ENCODE data around the gene ARNT2.

- no peak for TF ChIP-seq POLR2AphosphoS5 (IDR thresholded peaks at IDR 0.05)
- no peak for TF ChIP-seq CTCF (IDR thresholded peaks at IDR 0.05)
- TF ChIP-seq EP300 (IDR thresholded peaks at IDR 0.05): no peak
Observed at GRCh38 chr15:80608688-80609087, 204.5 kb downstream of the ARNT2 start.
